Measurements from ENCODE around the gene OSBP2.

DNA sequence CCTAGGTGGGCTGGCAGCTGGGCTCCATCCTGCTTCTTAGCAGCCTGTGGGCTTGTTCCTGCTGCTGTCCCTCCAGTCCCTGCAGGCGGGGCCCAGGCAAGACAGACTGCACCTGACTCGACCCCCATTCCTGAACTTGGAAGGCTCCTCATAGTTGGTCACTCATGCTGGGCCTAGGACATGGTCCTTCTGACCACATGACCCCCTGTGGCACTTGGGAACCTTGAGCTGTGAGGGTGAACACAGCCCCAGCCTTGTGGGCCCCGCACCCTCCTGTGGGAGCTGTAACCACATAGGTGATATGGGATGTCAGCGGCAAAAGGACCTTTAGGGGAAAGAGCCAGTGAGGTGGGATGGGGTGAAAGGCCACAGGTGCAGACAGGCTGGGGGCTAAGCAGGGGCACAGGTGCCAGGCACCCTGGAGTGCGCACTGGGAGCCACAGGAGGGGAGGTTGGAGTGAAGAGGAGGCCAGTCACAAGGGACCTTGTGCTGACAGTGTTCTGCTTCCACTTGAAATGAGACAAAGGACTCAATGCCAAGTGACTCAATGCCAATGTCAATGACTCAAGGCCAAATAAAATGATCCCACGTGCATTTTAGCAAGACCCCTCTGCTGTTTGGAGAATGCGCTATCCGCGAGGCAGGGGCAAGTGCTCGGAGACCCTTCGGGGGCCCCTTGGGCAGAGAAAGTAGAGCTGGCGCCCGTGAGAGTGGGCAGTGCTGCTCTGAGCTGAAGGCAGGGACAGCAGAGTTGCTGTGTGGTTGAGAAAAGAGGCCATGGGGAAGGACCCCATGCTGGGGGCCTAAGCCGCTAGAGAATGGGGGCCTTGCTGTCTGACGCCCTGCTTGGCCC is 183.2 kb downstream of the OSBP2 start:
- TF ChIP-seq, protein P1, sequence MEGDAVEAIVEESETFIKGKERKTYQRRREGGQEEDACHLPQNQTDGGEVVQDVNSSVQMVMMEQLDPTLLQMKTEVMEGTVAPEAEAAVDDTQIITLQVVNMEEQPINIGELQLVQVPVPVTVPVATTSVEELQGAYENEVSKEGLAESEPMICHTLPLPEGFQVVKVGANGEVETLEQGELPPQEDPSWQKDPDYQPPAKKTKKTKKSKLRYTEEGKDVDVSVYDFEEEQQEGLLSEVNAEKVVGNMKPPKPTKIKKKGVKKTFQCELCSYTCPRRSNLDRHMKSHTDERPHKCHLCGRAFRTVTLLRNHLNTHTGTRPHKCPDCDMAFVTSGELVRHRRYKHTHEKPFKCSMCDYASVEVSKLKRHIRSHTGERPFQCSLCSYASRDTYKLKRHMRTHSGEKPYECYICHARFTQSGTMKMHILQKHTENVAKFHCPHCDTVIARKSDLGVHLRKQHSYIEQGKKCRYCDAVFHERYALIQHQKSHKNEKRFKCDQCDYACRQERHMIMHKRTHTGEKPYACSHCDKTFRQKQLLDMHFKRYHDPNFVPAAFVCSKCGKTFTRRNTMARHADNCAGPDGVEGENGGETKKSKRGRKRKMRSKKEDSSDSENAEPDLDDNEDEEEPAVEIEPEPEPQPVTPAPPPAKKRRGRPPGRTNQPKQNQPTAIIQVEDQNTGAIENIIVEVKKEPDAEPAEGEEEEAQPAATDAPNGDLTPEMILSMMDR (IDR thresholded peaks at IDR 0.05) = no peak
- TF ChIP-seq EZH2 (IDR thresholded peaks at IDR 0.05) (no peak), EZH2phosphoT487 (IDR thresholded peaks at IDR 0.05) (no peak)

Measured in neural progenitor cell (in vitro differentiated cells).